Fibroblast of the aortic adventitia (primary cell): ENCODE results near the gene SLC35F1. TPM values are rescaled to one million over a fixed set of nuclear protein-coding genes. Genes with fewer than 3 reads are reported as not detected.
"Not testable (repeated sequence)": the region's sequence is repeated elsewhere in the genome, so short reads cannot be mapped to it uniquely, and the experiment has no call there.

Experiments used
- DNase-seq: peaks from one replicate; pipeline ENCODE4 v3.0.0-alpha.2; 2010; ENCODE audit warnings: low read depth
- H3K4me3 ChIP-seq: 2 replicates; pipeline ENCODE4 v1.5.1; 2011; ENCODE audit warnings: low read depth, mild to moderate bottlenecking, control low read depth, low read length, moderate library complexity
- CTCF ChIP-seq: IDR thresholded peaks from 2 replicates; pipeline ENCODE4 v1.5.1; 2011; ENCODE audit warnings: mild to moderate bottlenecking, low read length, control low read depth, inconsistent platforms; ENCODE audit not compliant: insufficient read depth
- total RNA-seq: library from RNA; depleted of rRNA; stranded (reverse); fragments of >200 nt; gene quantifications from 2 replicates; pipeline ENCODE4 v1.2.3, GENCODE V29; 2012; ENCODE audit warnings: low replicate concordance

SLC35F1 gene
- total RNA-seq, 1 donor, result not detected

DNA sequence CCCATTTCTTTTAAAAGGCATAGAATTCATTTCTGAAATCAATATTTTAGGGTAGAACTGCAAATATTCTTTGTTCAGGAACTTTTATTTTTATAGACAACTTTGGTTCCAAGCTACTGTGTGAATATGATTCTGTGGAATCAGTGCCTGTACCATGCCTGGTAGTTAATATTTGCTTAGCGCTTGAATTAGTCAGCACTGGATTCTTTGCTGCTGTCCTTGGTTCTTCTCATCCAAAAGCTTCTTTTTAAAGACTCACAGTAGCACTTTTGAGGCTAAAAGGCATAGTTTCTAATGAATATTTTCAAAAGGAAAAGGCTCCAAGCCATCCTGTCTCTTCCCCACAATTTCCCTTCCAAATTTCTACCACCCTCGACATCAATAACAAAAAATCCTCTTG, 109.5 kb downstream of the SLC35F1 start:
- no peak overlapping the region for H3K4me3 ChIP-seq
- no peak for DNase-seq
- no peak for TF ChIP-seq CTCF

DNA sequence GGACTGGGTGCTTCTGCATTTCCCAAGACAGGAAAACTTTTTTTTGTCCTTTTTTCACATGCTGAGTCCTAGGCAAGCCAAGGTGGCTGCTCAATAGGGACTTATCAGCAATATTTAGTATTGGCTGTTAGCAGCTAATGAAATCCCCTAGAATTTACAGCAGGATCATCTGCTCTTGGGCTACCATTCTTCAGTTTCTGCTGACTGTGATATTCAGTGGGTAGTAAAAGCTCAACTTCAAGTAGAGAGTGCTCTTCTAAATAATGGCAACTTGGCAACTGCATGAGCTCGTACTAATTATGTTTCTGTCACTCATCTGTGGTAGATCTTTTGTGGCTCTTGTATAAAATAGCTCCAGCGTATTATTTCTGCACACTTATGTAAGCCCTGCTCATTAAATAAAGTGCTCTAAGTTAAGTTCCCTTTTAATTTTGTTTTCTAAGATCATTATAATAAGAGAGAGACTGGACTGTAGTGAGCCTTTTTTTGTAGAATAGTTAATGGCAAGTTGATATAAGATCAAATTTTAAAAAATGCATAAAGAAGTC, 110.3 kb downstream of the SLC35F1 start:
- DNase-seq, result no peak
- no peak for TF ChIP-seq CTCF
- no peak overlapping the region for H3K4me3 ChIP-seq

DNA sequence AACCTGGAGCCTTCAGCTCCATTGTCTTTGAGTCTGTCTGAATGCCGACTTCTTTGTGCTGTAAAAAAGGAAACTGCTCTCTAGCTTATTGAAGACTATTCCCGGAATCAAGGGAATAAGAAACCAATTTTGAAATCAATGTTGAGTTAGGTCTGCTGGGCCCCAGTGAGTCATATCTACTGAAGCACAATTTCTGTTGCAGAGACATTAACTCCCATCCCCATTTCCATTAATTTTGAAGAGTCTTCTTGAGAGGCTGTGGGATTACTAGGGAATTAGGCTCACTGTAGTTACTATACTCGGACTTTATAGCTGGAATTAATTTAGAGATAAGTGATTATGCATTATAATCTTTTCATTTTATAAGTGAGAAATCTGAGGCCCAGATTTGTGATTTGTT, 116.7 kb downstream of the SLC35F1 start:
- TF ChIP-seq CTCF, result no peak
- no peak for DNase-seq
- H3K4me3 ChIP-seq, result no peak overlapping the region

- no peak for TF ChIP-seq CTCF
- DNase-seq, result no peak
- no peak overlapping the region for H3K4me3 ChIP-seq
Observed at GRCh38 chr6:118029967-118030366, 122.9 kb downstream of the SLC35F1 start.

GRCh38 chr6:118037479-118037878, 130.4 kb downstream of the SLC35F1 start:
- not testable (repeated sequence) for DNase-seq, H3K4me3 ChIP-seq

DNA sequence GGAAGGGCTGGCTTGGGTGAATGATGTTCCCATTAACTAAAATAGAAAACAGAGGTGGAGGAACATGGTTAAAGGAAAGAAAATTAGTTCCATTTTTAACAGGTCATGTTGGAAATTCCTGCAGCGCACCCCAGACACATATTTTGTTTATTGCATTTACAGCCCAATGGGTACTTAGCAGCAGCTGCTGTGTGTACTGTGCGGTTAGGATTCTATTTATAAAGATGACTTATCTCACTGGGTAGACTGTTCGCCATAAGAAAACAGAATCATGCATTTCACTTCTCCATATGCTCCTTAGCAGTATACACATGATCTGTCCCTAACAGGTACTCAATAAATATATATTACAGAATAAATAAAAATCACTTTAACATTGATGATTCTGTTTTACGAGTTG, 135.8 kb downstream of the SLC35F1 start:
- TF ChIP-seq CTCF, result no peak
- no peak for DNase-seq
- no peak overlapping the region for H3K4me3 ChIP-seq

GRCh38 chr6:118044275-118044674, 137.2 kb downstream of the SLC35F1 start:
- no peak overlapping the region for H3K4me3 ChIP-seq
- TF ChIP-seq CTCF, result no peak
- DNase-seq, result no peak
